T-helper 22 cell (primary cell): ENCODE data around the gene FAM90A26.
"Not testable (repeated sequence)": the region's sequence is repeated elsewhere in the genome, so short reads cannot be mapped to it uniquely, and the experiment has no call there.

Experiments used
- DNase-seq: peaks from one replicate; pipeline ENCODE4 v3.0.0-alpha.2; 2020; ENCODE audit warnings: low read depth

Gene FAM90A26

GRCh38 chr4:9160046-9160445, 10.2 kb upstream of the FAM90A26 start:
- not testable (repeated sequence) for DNase-seq

GRCh38 chr4:9165990-9166389, 4.2 kb upstream of the FAM90A26 start:
- peak; percentile 18 for DNase-seq

DNA sequence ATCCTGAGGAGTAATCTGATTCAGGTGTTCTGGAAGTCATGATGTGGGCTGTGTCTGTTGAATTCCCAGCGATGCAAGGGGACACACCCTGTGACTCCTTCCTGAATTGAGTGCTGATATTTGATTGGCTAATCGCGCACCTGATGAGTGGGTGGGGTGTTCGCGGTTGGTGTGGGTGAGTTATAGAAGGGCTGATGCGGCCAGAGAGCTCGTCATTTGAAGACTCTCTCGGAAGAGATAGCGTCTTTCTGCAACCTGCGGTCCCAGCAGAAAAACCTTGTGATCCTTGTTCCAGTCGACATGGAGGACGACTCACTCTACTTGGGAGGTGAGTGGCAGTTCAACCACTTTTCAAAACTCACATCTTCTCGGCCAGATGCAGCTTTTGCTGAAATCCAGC, 40.1 kb downstream of the FAM90A26 start, which contains the start of gene USP17L10:
TSS of gene USP17L10 (plus strand) at position 301 of the 400 bp plus-strand sequence. CDS start at position 301, 0 bp downstream.
- not testable (repeated sequence) for DNase-seq

DNA sequence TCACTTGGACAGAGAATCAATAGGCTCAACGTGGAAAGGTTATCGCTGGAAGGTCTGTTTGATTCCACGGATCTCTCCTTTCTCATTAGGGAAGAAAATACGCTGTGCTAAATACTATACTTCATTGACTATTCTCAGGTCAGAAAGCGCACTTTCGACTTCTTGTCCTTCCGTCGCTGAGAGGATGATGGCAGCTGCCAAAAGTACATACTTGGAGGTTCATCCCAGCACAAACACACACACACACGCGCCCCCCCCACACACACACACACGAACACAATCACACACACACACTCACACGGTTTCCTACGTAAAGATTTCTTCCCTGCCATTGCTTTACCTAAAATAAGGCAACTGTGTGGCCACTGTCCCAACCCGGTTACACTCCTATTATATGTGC, 44.5 kb downstream of the FAM90A26 start:
- not testable (repeated sequence) for DNase-seq

- not testable (repeated sequence) for DNase-seq
These were observed 44.9 kb downstream of the FAM90A26 start, which contains the start of gene USP17L11 for GRCh38 chr4:9215105-9215504. TSS of gene USP17L11 (plus strand) at chr4:9215405. CDS start at chr4:9215405, 0 bp downstream.

- not testable (repeated sequence) for DNase-seq
These were observed 49.6 kb downstream of the FAM90A26 start, which contains the start of gene USP17L12 for GRCh38 chr4:9219852-9220251. TSS of gene USP17L12 (plus strand) at chr4:9220152. CDS start at chr4:9220152, 0 bp downstream.

DNA sequence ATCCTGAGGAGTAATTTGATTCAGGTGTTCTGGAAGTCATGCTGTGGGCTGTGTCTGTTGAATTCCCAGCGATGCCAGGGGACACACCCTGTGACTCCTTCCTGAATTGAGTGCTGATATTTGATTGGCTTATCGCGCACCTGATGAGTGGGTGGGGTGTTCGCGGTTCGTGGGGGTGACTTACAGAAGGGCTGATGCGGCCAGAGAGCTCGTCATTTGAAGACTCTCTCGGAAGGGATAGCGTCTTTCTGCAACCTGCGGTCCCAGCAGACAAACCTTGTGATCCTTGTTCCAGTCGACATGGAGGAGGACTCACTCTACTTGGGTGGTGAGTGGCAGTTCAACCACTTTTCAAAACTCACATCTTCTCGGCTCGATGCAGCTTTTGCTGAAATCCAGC, 54.4 kb downstream of the FAM90A26 start, which contains the start of gene USP17L13:
TSS of gene USP17L13 (plus strand) at position 301 of the 400 bp plus-strand sequence. CDS start at position 301, 0 bp downstream.
- DNase-seq = not testable (repeated sequence)
